Endothelial cell (in vitro differentiated cells): Measurements from ENCODE around the gene HSPA12A. TPM values are rescaled to one million over a fixed set of nuclear protein-coding genes. Genes with fewer than 3 reads are reported as not detected.

Source experiments
- DNase-seq: peaks from one replicate; pipeline ENCODE4 v3.0.0; 2021; ENCODE audit warnings: low spot score
- H3K27ac Mint-ChIP-seq: one replicate; pipeline ENCODE4 v1.8.0; 2021; ENCODE audit warnings: mixed read lengths, inconsistent platforms; ENCODE audit not compliant: unreplicated experiment
- H3K27me3 Mint-ChIP-seq: one replicate; pipeline ENCODE4 v1.8.0; 2021; ENCODE audit warnings: mild to moderate bottlenecking, moderate library complexity, mixed read lengths, inconsistent platforms; ENCODE audit not compliant: unreplicated experiment
- H3K36me3 Mint-ChIP-seq: one replicate; pipeline ENCODE4 v1.8.0; 2021; ENCODE audit warnings: mild to moderate bottlenecking, low read depth, mixed read lengths, inconsistent platforms; ENCODE audit not compliant: unreplicated experiment
- H3K4me1 Mint-ChIP-seq: one replicate; pipeline ENCODE4 v1.8.0; 2021; ENCODE audit warnings: mild to moderate bottlenecking, mixed read lengths, inconsistent platforms; ENCODE audit not compliant: unreplicated experiment
- H3K4me3 Mint-ChIP-seq: one replicate; pipeline ENCODE4 v1.8.0; 2021; ENCODE audit warnings: mild to moderate bottlenecking, mixed read lengths, inconsistent platforms; ENCODE audit not compliant: unreplicated experiment
- H3K9me3 Mint-ChIP-seq: one replicate; pipeline ENCODE4 v1.8.0; 2021; ENCODE audit warnings: mixed read lengths, inconsistent platforms; ENCODE audit not compliant: unreplicated experiment
- CTCF ChIP-seq: fragments of 200-600 bp; sonication (generic); IDR thresholded peaks from one replicate; pipeline ENCODE4 v1.5.0; 2021; ENCODE audit warnings: antibody characterized with exemption; ENCODE audit not compliant: unreplicated experiment
- total RNA-seq: library from RNA; stranded (reverse); fragmentation: NEBNext Ultra II Directional; extraction: Animal tissue kit (Norgen Biotek cat#: 25700); gene quantifications from one replicate; pipeline ENCODE4 v1.2.1, GENCODE V29; 2021; ENCODE audit not compliant: unreplicated experiment

HSPA12A gene
- total RNA-seq, 1 donor from 2014 or later: 2.8 TPM

- DNase-seq: no peak
- H3K27ac Mint-ChIP-seq: no peak overlapping the region
Observed at GRCh38 chr10:116781370-116781884, 39.1 kb upstream of the HSPA12A start.

GRCh38 chr10:116780691-116781205 is 38.4 kb upstream of the HSPA12A start:
- H3K4me3 Mint-ChIP-seq: no peak overlapping the region
- peaks cover 7% of the 10 kb centered on the region for H3K4me1 Mint-ChIP-seq
- peaks cover 4% of the 10 kb centered on the region for H3K36me3 Mint-ChIP-seq
- no peak for TF ChIP-seq CTCF
- H3K27ac Mint-ChIP-seq: no peak overlapping the region
- peaks cover 3% of the 10 kb centered on the region for H3K27me3 Mint-ChIP-seq
- no peak for DNase-seq
- no peaks in the 10 kb centered on the region for H3K9me3 Mint-ChIP-seq

More at GRCh38 chr10:116781370-116781884, 39.1 kb upstream of the HSPA12A start:
- H3K36me3 Mint-ChIP-seq: no peaks in the 10 kb centered on the region
- no peak overlapping the region for H3K4me3 Mint-ChIP-seq
- no peaks in the 10 kb centered on the region for H3K9me3 Mint-ChIP-seq
- no peaks in the 10 kb centered on the region for H3K4me1 Mint-ChIP-seq
- H3K27me3 Mint-ChIP-seq: peaks cover 3% of the 10 kb centered on the region
- TF ChIP-seq CTCF: no peak

GRCh38 chr10:116779076-116779687 is 36.8 kb upstream of the HSPA12A start:
- H3K36me3 Mint-ChIP-seq: peaks cover 4% of the 10 kb centered on the region
- no peak overlapping the region for H3K4me3 Mint-ChIP-seq
- H3K9me3 Mint-ChIP-seq: no peaks in the 10 kb centered on the region
- no peak for TF ChIP-seq CTCF
- DNase-seq: no peak
- H3K4me1 Mint-ChIP-seq: peaks cover 10% of the 10 kb centered on the region
- H3K27me3 Mint-ChIP-seq: peaks cover 1% of the 10 kb centered on the region
- H3K27ac Mint-ChIP-seq: no peak overlapping the region

GRCh38 chr10:116777006-116777405 is 34.6 kb upstream of the HSPA12A start:
- no peak for TF ChIP-seq CTCF
- Mint-ChIP-seq H3K27ac (no peak overlapping the region), H3K36me3 (peaks cover 4% of the 10 kb centered on the region), H3K9me3 (no peaks in the 10 kb centered on the region), H3K4me1 (peaks cover 10% of the 10 kb centered on the region), H3K4me3 (no peak overlapping the region), H3K27me3 (no peaks in the 10 kb centered on the region)
- DNase-seq: no peak
